ENCODE data around the gene SERPINA6.

The SERPINA6 gene

GRCh38 chr14:94337274-94337673, 14.1 kb upstream of the SERPINA6 start:
- Histone ChIP-seq H3K9me3 (ENCODE audit: insufficient read depth, low read depth, low read length) (no peaks in the 10 kb centered on the region; the same call in 1 of the 2 replicates), H3K4me1 (ENCODE audit: insufficient read depth, low read length) (no peaks in the 10 kb centered on the region), H3K36me3 (ENCODE audit: insufficient read depth, low read length) (no peaks in the 10 kb centered on the region), H3K9ac (ENCODE audit: low read depth, low read length) (no peak overlapping the region), H3K27ac (ENCODE audit: low read depth, low read length) (no peak overlapping the region), H3K4me3 (ENCODE audit: low read length) (no peak overlapping the region), H3K27me3 (ENCODE audit: insufficient read depth, low read length) (no peaks in the 10 kb centered on the region)
- 95% methylated on average over 6 of the region's 6 CpGs for WGBS

- Histone ChIP-seq H3K27ac (ENCODE audit: low read depth, low read length) (no peak overlapping the region), H3K27me3 (ENCODE audit: insufficient read depth, low read length) (no peaks in the 10 kb centered on the region), H3K36me3 (ENCODE audit: insufficient read depth, low read length) (no peaks in the 10 kb centered on the region), H3K4me1 (ENCODE audit: insufficient read depth, low read length) (no peaks in the 10 kb centered on the region), H3K9ac (ENCODE audit: low read depth, low read length) (no peak overlapping the region), H3K9me3 (ENCODE audit: insufficient read depth, low read depth, low read length) (no peaks in the 10 kb centered on the region; the same call in 1 of the 2 replicates), H3K4me3 (ENCODE audit: low read length) (no peak overlapping the region)
- WGBS: 83% methylated on average over 4 of the region's 4 CpGs
Measured at GRCh38 chr14:94334872-94335271, 11.7 kb upstream of the SERPINA6 start.

- Histone ChIP-seq H3K4me1 (ENCODE audit: insufficient read depth, low read length) (no peaks in the 10 kb centered on the region), H3K27me3 (ENCODE audit: insufficient read depth, low read length) (no peaks in the 10 kb centered on the region), H3K9ac (ENCODE audit: low read depth, low read length) (no peak overlapping the region), H3K36me3 (ENCODE audit: insufficient read depth, low read length) (no peaks in the 10 kb centered on the region), H3K9me3 (ENCODE audit: insufficient read depth, low read depth, low read length) (no peaks in the 10 kb centered on the region), H3K4me3 (ENCODE audit: low read length) (no peak overlapping the region), H3K27ac (ENCODE audit: low read depth, low read length) (no peak overlapping the region)
Measured at GRCh38 chr14:94332587-94332986, 9.5 kb upstream of the SERPINA6 start.

- Histone ChIP-seq H3K9ac (ENCODE audit: low read depth, low read length) (no peak overlapping the region), H3K4me1 (ENCODE audit: insufficient read depth, low read length) (no peaks in the 10 kb centered on the region)
- WGBS: 91% methylated on average over 7 of the region's 7 CpGs
Measured at GRCh38 chr14:94332063-94332583, 9.0 kb upstream of the SERPINA6 start.

GRCh38 chr14:94331462-94331861, 8.3 kb upstream of the SERPINA6 start:
- Histone ChIP-seq H3K27ac (ENCODE audit: low read depth, low read length) (no peak overlapping the region), H3K4me1 (ENCODE audit: insufficient read depth, low read length) (no peaks in the 10 kb centered on the region), H3K4me3 (ENCODE audit: low read length) (no peak overlapping the region), H3K9ac (ENCODE audit: low read depth, low read length) (no peak overlapping the region), H3K27me3 (ENCODE audit: insufficient read depth, low read length) (no peaks in the 10 kb centered on the region), H3K36me3 (ENCODE audit: insufficient read depth, low read length) (no peaks in the 10 kb centered on the region), H3K9me3 (ENCODE audit: insufficient read depth, low read depth, low read length) (no peaks in the 10 kb centered on the region)
- WGBS: 96% methylated on average over 5 of the region's 5 CpGs

More at GRCh38 chr14:94332063-94332583, 9.0 kb upstream of the SERPINA6 start:
- Histone ChIP-seq H3K27me3 (ENCODE audit: insufficient read depth, low read length) (no peaks in the 10 kb centered on the region), H3K9me3 (ENCODE audit: insufficient read depth, low read depth, low read length) (no peaks in the 10 kb centered on the region), H3K36me3 (ENCODE audit: insufficient read depth, low read length) (no peaks in the 10 kb centered on the region), H3K27ac (ENCODE audit: low read depth, low read length) (no peak overlapping the region), H3K4me3 (ENCODE audit: low read length) (no peak overlapping the region)

GRCh38 chr14:94330857-94331256, 7.7 kb upstream of the SERPINA6 start:
- Histone ChIP-seq H3K9me3 (ENCODE audit: insufficient read depth, low read depth, low read length) (no peaks in the 10 kb centered on the region), H3K4me3 (ENCODE audit: low read length) (no peak overlapping the region), H3K4me1 (ENCODE audit: insufficient read depth, low read length) (no peaks in the 10 kb centered on the region), H3K27me3 (ENCODE audit: insufficient read depth, low read length) (no peaks in the 10 kb centered on the region), H3K36me3 (ENCODE audit: insufficient read depth, low read length) (no peaks in the 10 kb centered on the region), H3K9ac (ENCODE audit: low read depth, low read length) (no peak overlapping the region), H3K27ac (ENCODE audit: low read depth, low read length) (no peak overlapping the region)
- WGBS: 88% methylated on average over 2 of the region's 2 CpGs

GRCh38 chr14:94330432-94330831, 7.3 kb upstream of the SERPINA6 start:
- H3K36me3 ChIP-seq (ENCODE audit: insufficient read depth, low read length): no peaks in the 10 kb centered on the region
- no peaks in the 10 kb centered on the region for H3K4me1 ChIP-seq (ENCODE audit: insufficient read depth, low read length)
- no peak overlapping the region for H3K4me3 ChIP-seq (ENCODE audit: low read length)
- H3K9ac ChIP-seq (ENCODE audit: low read depth, low read length): no peak overlapping the region
- no peaks in the 10 kb centered on the region for H3K9me3 ChIP-seq (ENCODE audit: insufficient read depth, low read depth, low read length)
- H3K27me3 ChIP-seq (ENCODE audit: insufficient read depth, low read length): no peaks in the 10 kb centered on the region
- 85% methylated on average over 3 of the region's 3 CpGs for WGBS
- no peak overlapping the region for H3K27ac ChIP-seq (ENCODE audit: low read depth, low read length)

GRCh38 chr14:94329857-94330256, 6.7 kb upstream of the SERPINA6 start:
- Histone ChIP-seq H3K27ac (ENCODE audit: low read depth, low read length) (no peak overlapping the region), H3K36me3 (ENCODE audit: insufficient read depth, low read length) (no peaks in the 10 kb centered on the region), H3K27me3 (ENCODE audit: insufficient read depth, low read length) (no peaks in the 10 kb centered on the region), H3K9me3 (ENCODE audit: insufficient read depth, low read depth, low read length) (no peaks in the 10 kb centered on the region), H3K4me1 (ENCODE audit: insufficient read depth, low read length) (no peaks in the 10 kb centered on the region), H3K4me3 (ENCODE audit: low read length) (no peak overlapping the region), H3K9ac (ENCODE audit: low read depth, low read length) (no peak overlapping the region)
- WGBS: 88% methylated on average over 2 of the region's 4 CpGs

GRCh38 chr14:94328196-94328595, 5.1 kb upstream of the SERPINA6 start:
- no peak overlapping the region for H3K4me3 ChIP-seq (ENCODE audit: low read length)
- no peaks in the 10 kb centered on the region for H3K36me3 ChIP-seq (ENCODE audit: insufficient read depth, low read length)
- no peaks in the 10 kb centered on the region for H3K4me1 ChIP-seq (ENCODE audit: insufficient read depth, low read length)
- 97% methylated on average over 2 of the region's 2 CpGs for WGBS
- H3K27me3 ChIP-seq (ENCODE audit: insufficient read depth, low read length): no peaks in the 10 kb centered on the region
- no peak overlapping the region for H3K9ac ChIP-seq (ENCODE audit: low read depth, low read length)
- no peak overlapping the region for H3K27ac ChIP-seq (ENCODE audit: low read depth, low read length)
- no peaks in the 10 kb centered on the region for H3K9me3 ChIP-seq (ENCODE audit: insufficient read depth, low read depth, low read length)

- Histone ChIP-seq H3K4me1 (ENCODE audit: insufficient read depth, low read length) (no peaks in the 10 kb centered on the region), H3K27ac (ENCODE audit: low read depth, low read length) (no peak overlapping the region), H3K9me3 (ENCODE audit: insufficient read depth, low read depth, low read length) (no peaks in the 10 kb centered on the region), H3K27me3 (ENCODE audit: insufficient read depth, low read length) (no peaks in the 10 kb centered on the region), H3K4me3 (ENCODE audit: low read length) (no peak overlapping the region), H3K9ac (ENCODE audit: low read depth, low read length) (no peak overlapping the region), H3K36me3 (ENCODE audit: insufficient read depth, low read length) (no peaks in the 10 kb centered on the region)
- 90% methylated on average over 5 of the region's 5 CpGs for whole genome bisulfite sequencing
Measured at GRCh38 chr14:94321421-94322271, 1.5 kb downstream of the SERPINA6 start.

GRCh38 chr14:94320243-94320642, 2.9 kb downstream of the SERPINA6 start:
- no peaks in the 10 kb centered on the region for H3K27me3 ChIP-seq (ENCODE audit: insufficient read depth, low read length)
- H3K9ac ChIP-seq (ENCODE audit: low read depth, low read length): no peak overlapping the region
- 86% methylated on average over 5 of the region's 5 CpGs for WGBS
- no peak overlapping the region for H3K27ac ChIP-seq (ENCODE audit: low read depth, low read length)
- H3K36me3 ChIP-seq (ENCODE audit: insufficient read depth, low read length): no peaks in the 10 kb centered on the region
- no peaks in the 10 kb centered on the region for H3K4me1 ChIP-seq (ENCODE audit: insufficient read depth, low read length)
- H3K4me3 ChIP-seq (ENCODE audit: low read length): no peak overlapping the region
- no peaks in the 10 kb centered on the region for H3K9me3 ChIP-seq (ENCODE audit: insufficient read depth, low read depth, low read length)

Measured in HUES64 (cell line).